Glomerular visceral epithelial cell (primary cell): ENCODE results near the gene PKIG.

Source experiments
- DNase-seq: peaks from one replicate; pipeline ENCODE4 v3.0.0-alpha.2; 2016; ENCODE audit errors: extremely low spot score

PKIG gene

GRCh38 chr20:44662261-44662660 lies 79.9 kb downstream of the PKIG start:
- DNase-seq = no peak

GRCh38 chr20:44664131-44664530 lies 81.8 kb downstream of the PKIG start:
- DNase-seq = no peak

GRCh38 chr20:44666066-44666465 lies 83.7 kb downstream of the PKIG start:
- DNase-seq = no peak
